Suprapubic skin (tissue), 3 donors: ENCODE results near the gene GGCX.

Experiments used
- CTCF ChIP-seq, 2 donors: fragments of 200-600 bp in 1 of 2; fragments of 450-650 bp in 1 of 2; sonication (generic) in 1 of 2; IDR thresholded peaks; one replicate each; pipeline ENCODE4 v1.5.1; 2016 to 2019; ENCODE audit warnings: antibody characterized with exemption in 2 of 2, mild to moderate bottlenecking in 1 of 2, moderate library complexity in 1 of 2
- POLR2A ChIP-seq, 2 donors: fragments of 450-650 bp; IDR thresholded peaks; one replicate each; pipeline ENCODE4 v1.6.1; 2017; ENCODE audit warnings: antibody characterized with exemption in 2 of 2, mild to moderate bottlenecking in 2 of 2, moderate library complexity in 2 of 2

GRCh38 chr2:85600951-85601770 lies 39.9 kb upstream of the GGCX start:
- TF ChIP-seq CTCF (IDR thresholded peaks at IDR 0.05) = no peak
- no peak for TF ChIP-seq POLR2A (IDR thresholded peaks at IDR 0.05)
